Esophagus muscularis mucosa (tissue), 4 donors: ENCODE results near the gene EXOC3L4. TPM values are rescaled to one million over a fixed set of nuclear protein-coding genes. Genes with fewer than 3 reads are reported as not detected.

Source experiments
- DNase-seq: peaks from one replicate; pipeline ENCODE4 v3.0.0-alpha.2; 2017; ENCODE audit errors: extremely low spot score
- H3K27ac ChIP-seq, 4 donors: fragments of 200-600 bp; sonication (generic); replicated peaks in 1 of 4; 1 replicate in 3 of 4; 2 replicates in 1 of 4; pipeline ENCODE4 v1.5.1; 2016 to 2019; ENCODE audit warnings: mild to moderate bottlenecking in 1 of 4
- H3K27me3 ChIP-seq, 4 donors: fragments of 200-600 bp; sonication (generic); one replicate each; pipeline versions ENCODE4 v1.5.1 to v1.6.0; 2016 to 2019
- H3K36me3 ChIP-seq, 4 donors: fragments of 200-600 bp; sonication (generic); one replicate each; pipeline ENCODE4 v1.5.1; 2016 to 2019
- H3K4me1 ChIP-seq, 4 donors: fragments of 200-600 bp; sonication (generic); one replicate each; pipeline ENCODE4 v1.5.1; 2016 to 2019
- H3K4me3 ChIP-seq, 4 donors: fragments of 200-600 bp; sonication (generic); 1 replicate in 2 of 4; 2 replicates in 2 of 4; pipeline ENCODE4 v1.5.1; 2016 to 2019; ENCODE audit warnings: mild to moderate bottlenecking in 4 of 4, moderate library complexity in 1 of 4
- H3K9me3 ChIP-seq, 4 donors: fragments of 200-600 bp; sonication (generic); 1 replicate in 3 of 4; 2 replicates in 1 of 4; pipeline ENCODE4 v1.5.1; 2016 to 2019
- EP300 ChIP-seq: sonication (generic); formaldehyde crosslinking; IDR thresholded peaks from one replicate; pipeline ENCODE4 v1.6.1; 2017; ENCODE audit warnings: antibody characterized with exemption
- POLR2A ChIP-seq: fragments of 450-650 bp; IDR thresholded peaks from one replicate; pipeline ENCODE4 v1.6.1; 2017; ENCODE audit warnings: antibody characterized with exemption, moderate library complexity, mild to moderate bottlenecking, low read depth
- POLR2AphosphoS5 ChIP-seq, 2 donors: sonication (generic); formaldehyde crosslinking; IDR thresholded peaks; one replicate each; pipeline ENCODE4 v1.6.1; 2017; ENCODE audit warnings: antibody characterized with exemption in 2 of 2
- whole genome bisulfite sequencing: methylation state at CpG from one replicate; pipeline ENCODE4 v1.1.5; 2018; 5-methylcytosine and 5-hydroxymethylcytosine counted together
- intact Hi-C: fragments of 100-400 bp; cut with DNase I; formaldehyde crosslinking; loops from one replicate; pipeline ENCODE4 v1.15.1; 2023
- total RNA-seq, 4 donors: library from RNA; depleted of rRNA; stranded (reverse); fragments of >200 nt; gene quantifications; one replicate each; pipeline versions ENCODE4 v1.1.0 to v1.2.1, GENCODE V29; 2016
- TF ChIP-seq, protein P1 (sequence below), 3 experiments: fragments of 200-600 bp in 2 of 3; fragments of 450-650 bp in 1 of 3; sonication (generic) in 2 of 3; IDR thresholded peaks; one replicate each; pipeline ENCODE4 v1.5.1; 2017 to 2019; ENCODE audit warnings: antibody characterized with exemption in 3 of 3, mild to moderate bottlenecking in 2 of 3, moderate library complexity in 1 of 3

Gene EXOC3L4
- total RNA-seq, 4 donors from 2014 or later: 0.42 to 2.0 (median 1.2) TPM

DNA sequence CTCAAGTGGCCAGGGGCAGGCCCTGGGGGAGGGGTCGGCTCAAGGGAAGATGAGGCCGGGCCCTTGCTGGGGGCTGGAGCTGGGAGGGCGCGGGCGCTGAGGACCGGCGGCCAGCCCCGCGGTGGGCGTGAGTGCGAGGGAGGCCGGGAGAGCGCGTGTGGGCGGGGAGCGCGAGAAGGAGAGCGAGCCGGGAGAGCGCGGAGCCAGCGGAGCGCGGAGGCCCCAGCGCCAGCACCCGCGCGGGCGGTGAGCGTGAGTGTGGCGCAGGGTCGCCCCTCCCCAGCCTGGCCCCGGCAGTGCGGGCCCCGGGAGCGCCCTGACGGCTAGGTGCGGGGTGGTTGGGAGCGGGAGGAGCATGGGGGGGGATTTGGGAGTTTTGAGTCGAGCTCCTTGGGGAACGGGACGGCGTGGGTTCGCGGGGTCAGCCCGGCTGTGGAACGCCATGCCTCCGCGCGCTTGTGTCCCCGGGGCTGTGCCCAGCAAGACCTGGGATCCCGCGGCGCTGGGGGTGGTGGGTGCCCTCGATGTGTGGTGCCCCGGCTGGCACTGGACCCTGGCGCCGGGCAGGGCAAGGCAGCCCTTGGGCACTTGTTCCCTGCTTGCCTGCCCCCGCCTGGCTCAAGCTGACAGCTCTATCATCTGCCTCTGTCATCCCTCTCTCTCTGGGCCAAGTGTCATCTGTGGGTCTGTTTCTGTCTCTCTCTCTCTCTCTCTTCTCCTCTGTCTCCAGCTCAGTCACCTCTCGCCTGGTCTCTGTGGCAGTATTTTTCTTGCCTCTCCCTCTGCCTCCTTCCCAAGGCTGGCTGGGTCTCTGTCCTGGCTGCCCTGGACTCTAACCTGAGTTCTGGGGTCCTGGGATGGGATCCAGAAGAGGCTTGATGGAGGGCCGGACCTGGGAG lies 10.3 kb upstream of the EXOC3L4 start, which contains the start of gene LBHD2:
Gene LBHD2 (plus strand): TSS at position 190 of the 899 bp plus-strand sequence. CDS start 1,803 bp downstream, outside the sequence.
- no peak for DNase-seq
- Histone ChIP-seq H3K4me3 (peak within 1 kb of the TSS; percentile 8 to 40 (median 26)), H3K9me3 (no peaks in the 10 kb centered on the region), H3K27me3 (peaks cover 0 to 75% (median 13%) of the 10 kb centered on the region in 4 donors), H3K36me3 (no peaks in the 10 kb centered on the region), H3K27ac (no peak within 1 kb of the TSS), H3K4me1 (peaks cover 0 to 8% (median 7%) of the 10 kb centered on the region in 4 donors)
- WGBS: 28% methylated on average over 25 of the region's 61 CpGs
- TF ChIP-seq POLR2A (no peak), POLR2AphosphoS5 (IDR thresholded peaks at IDR 0.05) (no peak)
- TF ChIP-seq, protein P1, sequence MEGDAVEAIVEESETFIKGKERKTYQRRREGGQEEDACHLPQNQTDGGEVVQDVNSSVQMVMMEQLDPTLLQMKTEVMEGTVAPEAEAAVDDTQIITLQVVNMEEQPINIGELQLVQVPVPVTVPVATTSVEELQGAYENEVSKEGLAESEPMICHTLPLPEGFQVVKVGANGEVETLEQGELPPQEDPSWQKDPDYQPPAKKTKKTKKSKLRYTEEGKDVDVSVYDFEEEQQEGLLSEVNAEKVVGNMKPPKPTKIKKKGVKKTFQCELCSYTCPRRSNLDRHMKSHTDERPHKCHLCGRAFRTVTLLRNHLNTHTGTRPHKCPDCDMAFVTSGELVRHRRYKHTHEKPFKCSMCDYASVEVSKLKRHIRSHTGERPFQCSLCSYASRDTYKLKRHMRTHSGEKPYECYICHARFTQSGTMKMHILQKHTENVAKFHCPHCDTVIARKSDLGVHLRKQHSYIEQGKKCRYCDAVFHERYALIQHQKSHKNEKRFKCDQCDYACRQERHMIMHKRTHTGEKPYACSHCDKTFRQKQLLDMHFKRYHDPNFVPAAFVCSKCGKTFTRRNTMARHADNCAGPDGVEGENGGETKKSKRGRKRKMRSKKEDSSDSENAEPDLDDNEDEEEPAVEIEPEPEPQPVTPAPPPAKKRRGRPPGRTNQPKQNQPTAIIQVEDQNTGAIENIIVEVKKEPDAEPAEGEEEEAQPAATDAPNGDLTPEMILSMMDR (IDR thresholded peaks at IDR 0.05): no peak
- intact Hi-C loops: no loop called here

DNA sequence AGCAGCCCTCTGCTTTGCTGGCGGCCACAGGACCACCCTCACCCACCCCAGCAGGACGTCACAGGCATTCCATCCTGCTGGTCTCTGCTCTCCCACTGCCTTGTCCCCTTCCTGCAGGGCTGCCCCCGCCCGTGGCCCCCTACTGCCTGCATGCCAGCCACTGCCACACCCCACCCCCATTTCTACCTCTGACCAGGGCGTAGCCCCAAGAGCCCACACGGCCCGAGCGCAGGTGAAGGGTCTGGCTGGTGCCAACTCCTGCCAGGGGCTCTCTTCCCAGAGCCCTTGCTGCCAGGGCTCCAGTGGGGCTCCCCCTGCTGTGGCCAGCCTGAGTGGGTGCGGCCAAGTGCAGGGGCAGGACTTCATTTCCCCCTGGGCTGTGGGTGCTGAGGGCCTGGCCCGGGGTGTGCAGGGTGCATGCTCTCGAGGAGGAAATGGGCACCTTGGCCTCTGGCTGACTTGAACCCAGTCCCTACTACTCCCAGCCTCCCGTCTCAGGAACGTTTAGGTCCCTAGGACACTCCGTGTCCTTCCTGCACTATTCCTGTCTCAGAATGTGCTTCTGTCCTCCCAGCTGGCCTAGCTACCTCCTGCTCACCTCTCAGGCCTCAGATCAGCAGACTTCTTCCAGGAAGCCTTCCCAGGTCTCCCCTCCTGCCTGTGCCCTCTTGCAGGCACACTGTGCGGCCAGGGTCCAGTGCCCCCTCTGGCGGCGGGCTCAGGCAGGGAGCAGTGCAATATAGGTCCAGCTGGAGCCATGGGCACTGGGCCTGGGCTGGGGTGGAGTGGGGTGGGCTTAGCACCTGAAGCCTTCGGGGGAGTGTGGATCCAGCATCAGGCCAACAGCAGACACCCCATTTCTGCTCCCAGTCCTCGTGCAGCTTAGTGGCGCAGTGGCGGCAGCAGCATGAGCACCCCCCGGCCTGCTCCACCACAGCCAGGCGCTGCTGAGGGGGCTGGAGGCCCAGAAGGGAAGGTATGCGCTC lies 9.1 kb upstream of the EXOC3L4 start:
- DNase-seq: no peak
- Histone ChIP-seq H3K4me3 (no peak overlapping the region), H3K36me3 (no peaks in the 10 kb centered on the region), H3K4me1 (peaks cover 0 to 8% (median 7%) of the 10 kb centered on the region in 4 donors), H3K27ac (no peak overlapping the region), H3K9me3 (no peaks in the 10 kb centered on the region), H3K27me3 (peaks cover 0 to 66% (median 13%) of the 10 kb centered on the region in 4 donors)
- WGBS: 79% methylated on average over 14 of the region's 24 CpGs
- TF ChIP-seq POLR2A (no peak), POLR2AphosphoS5 (IDR thresholded peaks at IDR 0.05) (no peak), EP300 (no peak)
- TF ChIP-seq, protein P1 (IDR thresholded peaks at IDR 0.05): no peak
- intact Hi-C loops: no loop called here

DNA sequence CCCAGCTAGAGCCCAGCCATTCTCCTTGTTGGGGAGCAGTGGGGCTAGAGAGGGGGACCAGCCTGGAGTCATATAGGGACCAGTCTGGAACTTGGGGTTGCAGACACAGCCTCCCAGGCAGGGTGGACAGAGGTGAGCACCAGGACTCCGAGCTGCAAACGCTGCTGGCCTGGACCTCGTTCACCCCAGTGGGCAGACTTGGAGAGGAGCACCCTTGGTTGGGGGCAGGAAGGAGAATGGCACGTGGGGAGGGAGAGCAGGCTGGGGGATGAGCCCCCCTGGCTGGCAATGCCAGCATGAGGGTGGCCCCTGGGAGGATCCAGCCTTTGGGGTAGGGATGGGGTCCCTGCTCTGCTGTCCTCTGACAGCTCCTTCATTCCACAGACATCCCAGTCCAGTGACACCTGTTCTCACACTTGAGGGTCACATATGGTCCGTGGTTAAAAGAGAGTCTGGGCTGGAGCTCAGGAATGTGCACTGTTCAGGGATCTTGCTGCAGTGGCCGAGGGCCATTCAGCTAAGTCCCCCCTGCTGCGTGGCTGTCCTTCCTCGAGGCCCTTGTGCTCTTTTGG lies 7.7 kb upstream of the EXOC3L4 start:
- Histone ChIP-seq H3K27ac (no peak overlapping the region), H3K9me3 (no peaks in the 10 kb centered on the region), H3K27me3 (peaks cover 5 to 57% (median 13%) of the 10 kb centered on the region in 4 donors), H3K36me3 (no peaks in the 10 kb centered on the region), H3K4me3 (no peak overlapping the region), H3K4me1 (peaks cover 6 to 21% (median 20%) of the 10 kb centered on the region in 4 donors)
- TF ChIP-seq, protein P1 (IDR thresholded peaks at IDR 0.05): no peak
- TF ChIP-seq EP300 (no peak), POLR2AphosphoS5 (IDR thresholded peaks at IDR 0.05) (no peak), POLR2A (no peak)
- 81% methylated on average over 6 of the region's 8 CpGs for WGBS
- no peak for DNase-seq
- intact Hi-C loops: no loop called here

DNA sequence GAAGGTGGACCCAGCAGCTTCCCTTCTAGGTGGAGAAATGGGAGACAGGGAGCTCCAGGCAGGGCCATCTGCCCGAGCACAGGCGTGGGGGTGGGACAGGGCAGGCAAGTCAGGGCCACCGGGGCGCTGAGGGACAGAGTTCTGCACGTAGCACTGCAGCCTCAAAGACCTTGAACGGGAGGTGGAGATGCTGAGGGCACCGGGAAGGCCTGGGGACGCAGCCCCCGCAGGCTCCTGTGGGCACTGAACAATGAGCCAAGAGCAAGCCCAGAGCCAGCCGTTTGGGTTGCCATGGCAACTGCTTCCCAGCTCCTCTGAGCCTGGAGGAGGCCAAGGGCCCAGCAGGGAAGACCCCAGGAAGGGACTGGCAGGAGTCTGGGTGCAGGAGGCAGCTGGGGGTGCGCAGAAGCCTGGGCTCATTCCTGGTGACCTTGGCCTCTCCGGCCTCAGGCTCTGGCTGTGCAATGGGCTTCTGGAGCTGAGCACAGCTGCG lies 7.1 kb upstream of the EXOC3L4 start:
- no peak for DNase-seq
- WGBS: 81% methylated on average over 9 of the region's 13 CpGs
- H3K27me3 ChIP-seq: peaks cover 5 to 52% (median 13%) of the 10 kb centered on the region in 4 donors
- no peaks in the 10 kb centered on the region for H3K36me3 ChIP-seq
- no peaks in the 10 kb centered on the region for H3K9me3 ChIP-seq
- no peak overlapping the region for H3K27ac ChIP-seq
- TF ChIP-seq POLR2AphosphoS5 (IDR thresholded peaks at IDR 0.05) (no peak), EP300 (no peak), POLR2A (no peak)
- TF ChIP-seq, protein P1 (IDR thresholded peaks at IDR 0.05): no peak
- no peak overlapping the region for H3K4me3 ChIP-seq
- intact Hi-C loops: no loop called here
- H3K4me1 ChIP-seq: peaks cover 6 to 22% (median 21%) of the 10 kb centered on the region in 4 donors
